Panc1 (cell line): ENCODE measurements around the gene RASSF6. TPM values are rescaled to one million over a fixed set of nuclear protein-coding genes. Genes with fewer than 3 reads are reported as not detected.

Experiments
- ATAC-seq: fragments of 200-7000 bp; cut with Tn5 transposase; 2 replicates; pipeline ENCODE4 v1.9.1; 2020; ENCODE audit warnings: mild to moderate bottlenecking, moderate library complexity
- BruUV-seq: library from RNA; stranded (reverse); fragments of 400-500 nt; replicated peaks from 2 replicates; lab custom pipeline; 2021; lab: Mats Ljungman, UMichigan
- CTCF ChIA-PET: fragments of 300-600 bp; sonication (Branson Sonifier 250); formaldehyde crosslinking; loops from one replicate; lab custom pipeline; 2022; ENCODE audit warnings: antibody characterized with exemption; lab: Charles Lee
- POLR2A ChIA-PET: fragments of 300-600 bp; sonication (Branson Sonifier 250); formaldehyde crosslinking; loops from one replicate; lab custom pipeline; 2022; ENCODE audit warnings: antibody characterized with exemption; lab: Charles Lee
- DNase-seq: peaks from one replicate; pipeline ENCODE4 v3.0.0-alpha.2; 2010; ENCODE audit warnings: low read depth, low spot score
- H3K27ac ChIP-seq: 2 replicates; pipeline ENCODE4 v1.5.1; 2011; ENCODE audit warnings: mild to moderate bottlenecking, low read length, inconsistent platforms
- H3K27me3 ChIP-seq: fragments of 200-500 bp; sonication (Bioruptor generic); 2 replicates; pipeline ENCODE4 v1.6.0; 2014; ENCODE audit warnings: low read length, inconsistent platforms; ENCODE audit not compliant: control insufficient read depth, insufficient read depth
- H3K36me3 ChIP-seq: fragments of 200-500 bp; sonication (Bioruptor generic); 2 replicates; pipeline ENCODE4 v1.5.1; 2014; ENCODE audit warnings: inconsistent platforms, mild to moderate bottlenecking, low read length, moderate library complexity; ENCODE audit not compliant: control insufficient read depth, insufficient read depth
- H3K4me1 ChIP-seq: 2 replicates; pipeline ENCODE4 v1.5.1; 2011; ENCODE audit warnings: inconsistent platforms, mild to moderate bottlenecking, low read length, moderate library complexity; ENCODE audit not compliant: control insufficient read depth, insufficient read depth
- H3K4me3 ChIP-seq, 2 experiments: 2 replicates each; pipeline ENCODE4 v1.5.1; 2011 to 2012; ENCODE audit warnings: low read depth in 2 of 2, low read length in 2 of 2, mild to moderate bottlenecking in 2 of 2, inconsistent platforms in 1 of 2, moderate library complexity in 1 of 2
- H3K9me3 ChIP-seq: fragments of 200-500 bp; sonication (Bioruptor generic); 2 replicates; pipeline ENCODE4 v1.5.1; 2014; ENCODE audit warnings: low read depth, mild to moderate bottlenecking, inconsistent platforms, low read length, moderate library complexity; ENCODE audit not compliant: control insufficient read depth, insufficient read depth
- POLR2AphosphoS5 ChIP-seq: IDR thresholded peaks from 2 replicates; pipeline ENCODE4 v1.6.1; 2012; ENCODE audit warnings: mild to moderate bottlenecking, low read depth, low read length, moderate library complexity
- SIN3A ChIP-seq: IDR thresholded peaks from 2 replicates; pipeline ENCODE4 v1.6.1; 2012; ENCODE audit warnings: low read depth, mild to moderate bottlenecking, low read length, moderate library complexity, borderline replicate concordance; ENCODE audit not compliant: insufficient read depth
- TCF7L2 ChIP-seq: IDR thresholded peaks from 2 replicates; pipeline ENCODE4 v1.6.1; 2011; ENCODE audit warnings: mild to moderate bottlenecking, low read depth, low read length, inconsistent platforms
- in situ Hi-C: cut with HindIII; loops from 2 replicates; pipeline ENCODE4 v1.10.0; 2016; ENCODE audit warnings: low sequenced_read_pairs, low pct_unique_long_range_greater_than_20kb
- intact Hi-C: fragments of 100-400 bp; cut with micrococcal nuclease; formaldehyde crosslinking; loops from one replicate; pipeline ENCODE4 v1.10.0; 2022; ENCODE audit not compliant: unreplicated experiment
- total RNA-seq: library from RNA; stranded (reverse); gene quantifications from one replicate; pipeline ENCODE4 v1.2.1, GENCODE V29; 2021; ENCODE audit not compliant: unreplicated experiment
- TF ChIP-seq, protein P1 (sequence below), 2 experiments: IDR thresholded peaks; 2 replicates each; pipeline ENCODE4 v1.6.1; 2011 to 2012; ENCODE audit warnings: low read depth in 2 of 2, control low read depth in 1 of 2, low read length in 1 of 2, mild to moderate bottlenecking in 1 of 2, moderate library complexity in 1 of 2; ENCODE audit not compliant: insufficient read depth in 1 of 2
- TF ChIP-seq, protein P2 (sequence below): fragments of 450-650 bp; IDR thresholded peaks from 2 replicates; pipeline ENCODE4 v1.5.1; 2017; ENCODE audit warnings: mild to moderate bottlenecking

The RASSF6 gene
- total RNA-seq, 1 experiment from 2014 or later = 0.15 TPM

DNA sequence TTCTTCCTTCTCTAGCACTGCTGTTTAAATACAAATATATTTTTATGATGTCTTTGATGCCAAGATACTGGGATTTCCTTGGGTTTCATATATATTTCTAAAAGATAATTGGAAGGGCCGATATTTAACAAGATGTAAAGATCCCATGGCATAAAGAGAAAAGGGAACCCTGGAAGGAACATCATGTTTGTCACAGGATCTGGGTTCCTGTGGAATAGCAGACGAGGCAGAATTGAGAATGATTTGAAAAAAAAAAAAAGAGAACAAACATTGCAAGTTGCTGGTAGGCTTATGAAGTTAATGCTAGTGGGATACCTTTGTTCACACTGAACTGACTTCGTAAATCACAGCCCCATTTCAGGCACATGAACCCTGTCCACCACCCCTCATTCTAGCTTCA, 33.6 kb downstream of the RASSF6 start:
- Histone ChIP-seq H3K36me3 (no peaks in the 10 kb centered on the region), H3K9me3 (no peaks in the 10 kb centered on the region), H3K4me1 (no peaks in the 10 kb centered on the region), H3K27me3 (no peaks in the 10 kb centered on the region), H3K27ac (no peak overlapping the region), H3K4me3 (no peak overlapping the region)
- CTCF ChIA-PET = interaction anchor here (0.7 kb wide), 1 partner anchor 9 kb away, joined by 4 read pairs; no protein-coding TSS in a partner anchor
- ATAC-seq (no peak), DNase-seq (no peak)
- POLR2A ChIA-PET = no interaction called here
- intact Hi-C loops (no loop called here), in situ Hi-C loops (no loop called here)
- no peak for TF ChIP-seq POLR2AphosphoS5
- TF ChIP-seq, protein P1, sequence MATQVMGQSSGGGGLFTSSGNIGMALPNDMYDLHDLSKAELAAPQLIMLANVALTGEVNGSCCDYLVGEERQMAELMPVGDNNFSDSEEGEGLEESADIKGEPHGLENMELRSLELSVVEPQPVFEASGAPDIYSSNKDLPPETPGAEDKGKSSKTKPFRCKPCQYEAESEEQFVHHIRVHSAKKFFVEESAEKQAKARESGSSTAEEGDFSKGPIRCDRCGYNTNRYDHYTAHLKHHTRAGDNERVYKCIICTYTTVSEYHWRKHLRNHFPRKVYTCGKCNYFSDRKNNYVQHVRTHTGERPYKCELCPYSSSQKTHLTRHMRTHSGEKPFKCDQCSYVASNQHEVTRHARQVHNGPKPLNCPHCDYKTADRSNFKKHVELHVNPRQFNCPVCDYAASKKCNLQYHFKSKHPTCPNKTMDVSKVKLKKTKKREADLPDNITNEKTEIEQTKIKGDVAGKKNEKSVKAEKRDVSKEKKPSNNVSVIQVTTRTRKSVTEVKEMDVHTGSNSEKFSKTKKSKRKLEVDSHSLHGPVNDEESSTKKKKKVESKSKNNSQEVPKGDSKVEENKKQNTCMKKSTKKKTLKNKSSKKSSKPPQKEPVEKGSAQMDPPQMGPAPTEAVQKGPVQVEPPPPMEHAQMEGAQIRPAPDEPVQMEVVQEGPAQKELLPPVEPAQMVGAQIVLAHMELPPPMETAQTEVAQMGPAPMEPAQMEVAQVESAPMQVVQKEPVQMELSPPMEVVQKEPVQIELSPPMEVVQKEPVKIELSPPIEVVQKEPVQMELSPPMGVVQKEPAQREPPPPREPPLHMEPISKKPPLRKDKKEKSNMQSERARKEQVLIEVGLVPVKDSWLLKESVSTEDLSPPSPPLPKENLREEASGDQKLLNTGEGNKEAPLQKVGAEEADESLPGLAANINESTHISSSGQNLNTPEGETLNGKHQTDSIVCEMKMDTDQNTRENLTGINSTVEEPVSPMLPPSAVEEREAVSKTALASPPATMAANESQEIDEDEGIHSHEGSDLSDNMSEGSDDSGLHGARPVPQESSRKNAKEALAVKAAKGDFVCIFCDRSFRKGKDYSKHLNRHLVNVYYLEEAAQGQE (IDR thresholded peaks at IDR 0.05; ENCODE audit: insufficient read depth in 1 of 2, low read depth in 2 of 2, low read length in 1 of 2) = no peak
- no peak for TF ChIP-seq SIN3A
- TF ChIP-seq, protein P2, sequence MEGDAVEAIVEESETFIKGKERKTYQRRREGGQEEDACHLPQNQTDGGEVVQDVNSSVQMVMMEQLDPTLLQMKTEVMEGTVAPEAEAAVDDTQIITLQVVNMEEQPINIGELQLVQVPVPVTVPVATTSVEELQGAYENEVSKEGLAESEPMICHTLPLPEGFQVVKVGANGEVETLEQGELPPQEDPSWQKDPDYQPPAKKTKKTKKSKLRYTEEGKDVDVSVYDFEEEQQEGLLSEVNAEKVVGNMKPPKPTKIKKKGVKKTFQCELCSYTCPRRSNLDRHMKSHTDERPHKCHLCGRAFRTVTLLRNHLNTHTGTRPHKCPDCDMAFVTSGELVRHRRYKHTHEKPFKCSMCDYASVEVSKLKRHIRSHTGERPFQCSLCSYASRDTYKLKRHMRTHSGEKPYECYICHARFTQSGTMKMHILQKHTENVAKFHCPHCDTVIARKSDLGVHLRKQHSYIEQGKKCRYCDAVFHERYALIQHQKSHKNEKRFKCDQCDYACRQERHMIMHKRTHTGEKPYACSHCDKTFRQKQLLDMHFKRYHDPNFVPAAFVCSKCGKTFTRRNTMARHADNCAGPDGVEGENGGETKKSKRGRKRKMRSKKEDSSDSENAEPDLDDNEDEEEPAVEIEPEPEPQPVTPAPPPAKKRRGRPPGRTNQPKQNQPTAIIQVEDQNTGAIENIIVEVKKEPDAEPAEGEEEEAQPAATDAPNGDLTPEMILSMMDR = no peak
- TF ChIP-seq TCF7L2 = no peak
- BruUV-seq = no TSS peak

DNA sequence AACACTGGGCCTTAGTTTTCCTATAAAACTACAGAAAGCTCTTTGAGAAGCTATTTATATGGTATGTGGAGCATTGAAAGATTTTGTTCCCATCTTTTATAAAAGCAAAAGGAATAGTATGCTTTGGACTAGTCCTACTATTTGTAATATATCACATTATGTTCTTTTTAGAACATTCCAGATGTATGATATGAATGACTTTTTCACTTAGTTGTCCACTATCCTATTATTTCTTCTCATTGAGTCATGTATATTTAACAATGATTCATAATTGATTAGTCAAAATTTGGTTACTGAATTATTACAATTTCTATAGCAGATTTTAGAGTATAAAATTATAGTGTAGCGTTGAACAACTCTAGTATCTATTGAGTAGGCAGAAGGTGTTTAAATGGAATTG, 34.2 kb downstream of the RASSF6 start:
- ChIA-PET POLR2A (no interaction called here), CTCF (no interaction called here)
- BruUV-seq = no TSS peak
- no peak overlapping the region for H3K27ac ChIP-seq
- no peaks in the 10 kb centered on the region for H3K36me3 ChIP-seq
- no peaks in the 10 kb centered on the region for H3K27me3 ChIP-seq
- TF ChIP-seq POLR2AphosphoS5 = no peak
- no peak for TF ChIP-seq SIN3A
- TF ChIP-seq TCF7L2 = no peak
- TF ChIP-seq, protein P1 (IDR thresholded peaks at IDR 0.05; ENCODE audit: insufficient read depth in 1 of 2, low read depth in 2 of 2, low read length in 1 of 2) = no peak
- TF ChIP-seq, protein P2 = no peak
- intact Hi-C loops = no loop called here
- ATAC-seq (no peak), DNase-seq (no peak)
- H3K4me1 ChIP-seq = no peaks in the 10 kb centered on the region
- in situ Hi-C loops = no loop called here
- no peak overlapping the region for H3K4me3 ChIP-seq
- H3K9me3 ChIP-seq = no peaks in the 10 kb centered on the region
